ENCODE results near the gene TBRG4.

DNA sequence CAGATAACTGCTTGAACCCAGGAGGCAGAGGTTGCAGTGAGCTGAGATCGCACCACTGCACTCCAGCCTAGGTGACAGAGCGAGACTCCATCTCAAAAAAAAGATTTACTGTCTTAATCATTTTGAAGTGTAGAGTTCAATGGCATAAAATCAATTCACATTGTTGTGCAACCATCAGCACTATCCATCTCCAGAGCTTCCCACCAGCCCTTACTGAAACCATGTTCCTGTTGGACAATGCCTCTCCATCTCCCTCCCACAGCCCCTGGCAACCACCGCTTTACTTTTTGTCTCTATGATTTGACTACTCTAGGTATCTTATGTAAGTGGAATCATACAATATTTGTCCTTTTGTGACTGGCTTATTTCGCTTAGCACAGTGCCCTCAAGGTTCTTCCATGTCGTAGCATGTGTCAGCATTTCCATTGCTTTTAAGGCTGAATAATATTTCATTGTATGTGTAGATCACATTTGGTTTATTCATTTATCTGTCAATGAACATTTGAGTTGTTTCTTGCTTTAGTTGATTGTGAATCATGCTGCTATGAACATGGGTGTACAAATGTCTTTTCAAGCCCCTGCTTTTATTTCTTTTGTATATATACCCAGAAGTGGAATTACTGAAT is 55.8 kb downstream of the TBRG4 start:
- TF ChIP-seq, protein P1, sequence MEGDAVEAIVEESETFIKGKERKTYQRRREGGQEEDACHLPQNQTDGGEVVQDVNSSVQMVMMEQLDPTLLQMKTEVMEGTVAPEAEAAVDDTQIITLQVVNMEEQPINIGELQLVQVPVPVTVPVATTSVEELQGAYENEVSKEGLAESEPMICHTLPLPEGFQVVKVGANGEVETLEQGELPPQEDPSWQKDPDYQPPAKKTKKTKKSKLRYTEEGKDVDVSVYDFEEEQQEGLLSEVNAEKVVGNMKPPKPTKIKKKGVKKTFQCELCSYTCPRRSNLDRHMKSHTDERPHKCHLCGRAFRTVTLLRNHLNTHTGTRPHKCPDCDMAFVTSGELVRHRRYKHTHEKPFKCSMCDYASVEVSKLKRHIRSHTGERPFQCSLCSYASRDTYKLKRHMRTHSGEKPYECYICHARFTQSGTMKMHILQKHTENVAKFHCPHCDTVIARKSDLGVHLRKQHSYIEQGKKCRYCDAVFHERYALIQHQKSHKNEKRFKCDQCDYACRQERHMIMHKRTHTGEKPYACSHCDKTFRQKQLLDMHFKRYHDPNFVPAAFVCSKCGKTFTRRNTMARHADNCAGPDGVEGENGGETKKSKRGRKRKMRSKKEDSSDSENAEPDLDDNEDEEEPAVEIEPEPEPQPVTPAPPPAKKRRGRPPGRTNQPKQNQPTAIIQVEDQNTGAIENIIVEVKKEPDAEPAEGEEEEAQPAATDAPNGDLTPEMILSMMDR (IDR thresholded peaks at IDR 0.05; ENCODE audit: extremely low read depth in 1 of 2, insufficient read depth in 1 of 2, low read depth in 1 of 2, low read length in 2 of 2): no peak
- TF ChIP-seq, protein P2, sequence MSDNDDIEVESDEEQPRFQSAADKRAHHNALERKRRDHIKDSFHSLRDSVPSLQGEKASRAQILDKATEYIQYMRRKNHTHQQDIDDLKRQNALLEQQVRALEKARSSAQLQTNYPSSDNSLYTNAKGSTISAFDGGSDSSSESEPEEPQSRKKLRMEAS (IDR thresholded peaks at IDR 0.05; ENCODE audit: insufficient read depth, insufficient read length): no peak
- TF ChIP-seq GATA2 (IDR thresholded peaks at IDR 0.05; ENCODE audit: insufficient read depth, insufficient read length, low read depth, low read length) (no peak), POLR2A (IDR thresholded peaks at IDR 0.05; ENCODE audit: low read depth, low read length) (no peak), MYC (IDR thresholded peaks at IDR 0.05; ENCODE audit: low read depth, low read length) (no peak), FOS (IDR thresholded peaks at IDR 0.05; ENCODE audit: borderline replicate concordance, insufficient read depth, low read length) (no peak), EZH2 (IDR thresholded peaks at IDR 0.05; ENCODE audit: borderline replicate concordance, low read depth, low read length, severe bottlenecking) (no peak), POLR2AphosphoS5 (IDR thresholded peaks at IDR 0.05; ENCODE audit: insufficient read depth, low read depth, low read length) (no peak), JUN (IDR thresholded peaks at IDR 0.05; ENCODE audit: borderline replicate concordance, insufficient read depth, insufficient read length, low read depth) (no peak)
